ENCODE data around the gene BAZ1B.

BAZ1B gene

GRCh38 chr7:73427902-73428787, 93.9 kb downstream of the BAZ1B start (continued):
- TF ChIP-seq, protein P1, sequence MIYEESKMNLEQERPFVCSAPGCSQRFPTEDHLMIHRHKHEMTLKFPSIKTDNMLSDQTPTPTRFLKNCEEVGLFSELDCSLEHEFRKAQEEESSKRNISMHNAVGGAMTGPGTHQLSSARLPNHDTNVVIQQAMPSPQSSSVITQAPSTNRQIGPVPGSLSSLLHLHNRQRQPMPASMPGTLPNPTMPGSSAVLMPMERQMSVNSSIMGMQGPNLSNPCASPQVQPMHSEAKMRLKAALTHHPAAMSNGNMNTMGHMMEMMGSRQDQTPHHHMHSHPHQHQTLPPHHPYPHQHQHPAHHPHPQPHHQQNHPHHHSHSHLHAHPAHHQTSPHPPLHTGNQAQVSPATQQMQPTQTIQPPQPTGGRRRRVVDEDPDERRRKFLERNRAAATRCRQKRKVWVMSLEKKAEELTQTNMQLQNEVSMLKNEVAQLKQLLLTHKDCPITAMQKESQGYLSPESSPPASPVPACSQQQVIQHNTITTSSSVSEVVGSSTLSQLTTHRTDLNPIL (CRISPR knock-in tag; IDR thresholded peaks at IDR 0.05; ENCODE audit: low read depth) = no peak
- TF ChIP-seq TCF4 (CRISPR knock-in tag; IDR thresholded peaks at IDR 0.05; ENCODE audit: borderline replicate concordance) (no peak), ZC3H10 (CRISPR knock-in tag; IDR thresholded peaks at IDR 0.05) (no peak), ZFP30 (CRISPR knock-in tag; IDR thresholded peaks at IDR 0.05) (no peak)

DNA sequence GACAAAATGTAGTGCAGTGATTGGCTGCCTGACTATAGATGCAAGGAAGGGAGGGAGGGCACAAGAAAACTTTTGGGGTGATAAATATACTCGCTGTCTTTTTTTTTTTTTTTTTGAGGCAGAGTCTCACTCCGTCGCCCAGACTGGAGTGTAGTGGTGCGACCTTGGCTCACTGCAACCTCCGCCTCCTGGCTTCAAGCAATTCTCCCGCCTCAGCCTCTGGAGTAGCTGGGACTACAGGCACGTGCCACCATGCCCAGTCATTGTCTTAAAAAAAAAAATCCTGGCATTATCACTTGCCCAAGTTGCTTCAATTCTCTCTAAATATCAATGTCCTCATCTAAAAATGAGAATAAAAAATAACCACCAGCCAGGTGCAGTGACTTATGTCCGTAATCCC, 96.1 kb downstream of the BAZ1B start:
- no peak for ATAC-seq
- TF ChIP-seq ARNTL (CRISPR knock-in tag; IDR thresholded peaks at IDR 0.05; ENCODE audit: borderline replicate concordance, low read depth) (no peak), TSHZ2 (CRISPR knock-in tag; IDR thresholded peaks at IDR 0.05) (no peak), ZFP3 (CRISPR knock-in tag; IDR thresholded peaks at IDR 0.05) (no peak), BACH2 (CRISPR knock-in tag; IDR thresholded peaks at IDR 0.05; ENCODE audit: borderline replicate concordance) (no peak), PPARA (CRISPR knock-in tag; IDR thresholded peaks at IDR 0.05; ENCODE audit: borderline replicate concordance) (no peak), ZNF8 (CRISPR knock-in tag; IDR thresholded peaks at IDR 0.05) (no peak), ZNF565 (CRISPR knock-in tag; conservative IDR thresholded peaks at IDR 0.05; ENCODE audit: low read depth) (no peak), SNAI2 (CRISPR knock-in tag; IDR thresholded peaks at IDR 0.05) (no peak), ESRRG (CRISPR knock-in tag; IDR thresholded peaks at IDR 0.05) (no peak), PATZ1 (CRISPR knock-in tag; IDR thresholded peaks at IDR 0.05; ENCODE audit: borderline replicate concordance) (no peak)
- TF ChIP-seq, protein P1 (CRISPR knock-in tag; IDR thresholded peaks at IDR 0.05; ENCODE audit: low read depth) = no peak
- TF ChIP-seq, protein P2, sequence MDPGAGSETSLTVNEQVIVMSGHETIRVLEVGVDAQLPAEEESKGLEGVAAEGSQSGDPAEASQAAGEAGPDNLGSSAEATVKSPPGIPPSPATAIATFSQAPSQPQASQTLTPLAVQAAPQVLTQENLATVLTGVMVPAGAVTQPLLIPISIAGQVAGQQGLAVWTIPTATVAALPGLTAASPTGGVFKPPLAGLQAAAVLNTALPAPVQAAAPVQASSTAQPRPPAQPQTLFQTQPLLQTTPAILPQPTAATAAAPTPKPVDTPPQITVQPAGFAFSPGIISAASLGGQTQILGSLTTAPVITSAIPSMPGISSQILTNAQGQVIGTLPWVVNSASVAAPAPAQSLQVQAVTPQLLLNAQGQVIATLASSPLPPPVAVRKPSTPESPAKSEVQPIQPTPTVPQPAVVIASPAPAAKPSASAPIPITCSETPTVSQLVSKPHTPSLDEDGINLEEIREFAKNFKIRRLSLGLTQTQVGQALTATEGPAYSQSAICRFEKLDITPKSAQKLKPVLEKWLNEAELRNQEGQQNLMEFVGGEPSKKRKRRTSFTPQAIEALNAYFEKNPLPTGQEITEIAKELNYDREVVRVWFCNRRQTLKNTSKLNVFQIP (CRISPR knock-in tag; IDR thresholded peaks at IDR 0.05; ENCODE audit: borderline replicate concordance, low read depth) = no peak

GRCh38 chr7:73425356-73425983, 96.6 kb downstream of the BAZ1B start:
- ATAC-seq = no peak
- TF ChIP-seq SNAI2 (CRISPR knock-in tag; IDR thresholded peaks at IDR 0.05) = no peak
- TF ChIP-seq, protein P2 (CRISPR knock-in tag; IDR thresholded peaks at IDR 0.05; ENCODE audit: borderline replicate concordance, low read depth) = no peak
- TF ChIP-seq PPARA (CRISPR knock-in tag; IDR thresholded peaks at IDR 0.05; ENCODE audit: borderline replicate concordance) = no peak
- no peak for TF ChIP-seq ZNF70 (CRISPR knock-in tag; IDR thresholded peaks at IDR 0.05)
- TF ChIP-seq TCF4 (CRISPR knock-in tag; IDR thresholded peaks at IDR 0.05; ENCODE audit: borderline replicate concordance) = no peak
- TF ChIP-seq TOX (CRISPR knock-in tag; IDR thresholded peaks at IDR 0.05; ENCODE audit: borderline replicate concordance) = no peak
- no peak for TF ChIP-seq ZFP3 (CRISPR knock-in tag; IDR thresholded peaks at IDR 0.05)
- no peak for TF ChIP-seq TSHZ2 (CRISPR knock-in tag; IDR thresholded peaks at IDR 0.05)
- TF ChIP-seq PATZ1 (CRISPR knock-in tag; IDR thresholded peaks at IDR 0.05; ENCODE audit: borderline replicate concordance) = no peak
- TF ChIP-seq OSR1 (CRISPR knock-in tag; IDR thresholded peaks at IDR 0.05) = no peak

Measured in SK-N-SH treated with all-trans-retinoic acid at 6 μM for 48 hours (cell line).